GM06990 (cell line): Measurements from ENCODE around the gene ALKBH2.

Source experiments
- DNase-seq: peaks from one replicate; pipeline ENCODE4 v3.0.0-alpha.2; 2011; ENCODE audit not compliant: insufficient read length; ENCODE audit errors: extremely low read depth
- H3K27me3 ChIP-seq: replicated peaks from 2 replicates; pipeline ENCODE4 v1.6.0; 2011; ENCODE audit warnings: low read length; ENCODE audit not compliant: control insufficient read depth, insufficient read depth
- H3K36me3 ChIP-seq: 2 replicates; pipeline ENCODE4 v1.5.1; 2011; ENCODE audit warnings: low read length; ENCODE audit not compliant: control insufficient read depth, insufficient read depth
- H3K4me3 ChIP-seq: replicated peaks from 2 replicates; pipeline ENCODE4 v1.5.1; 2011; ENCODE audit warnings: low read depth, mild to moderate bottlenecking, control low read depth, low read length
- TF ChIP-seq, protein P1 (sequence below): IDR thresholded peaks from 2 replicates; pipeline ENCODE4 v1.5.1; 2011; ENCODE audit warnings: low read length, control low read depth, mild to moderate bottlenecking, inconsistent platforms; ENCODE audit not compliant: insufficient read depth, poor library complexity, severe bottlenecking

Gene ALKBH2

GRCh38 chr12:109097140-109097434 lies 3.8 kb upstream of the ALKBH2 start:
- TF ChIP-seq, protein P1, sequence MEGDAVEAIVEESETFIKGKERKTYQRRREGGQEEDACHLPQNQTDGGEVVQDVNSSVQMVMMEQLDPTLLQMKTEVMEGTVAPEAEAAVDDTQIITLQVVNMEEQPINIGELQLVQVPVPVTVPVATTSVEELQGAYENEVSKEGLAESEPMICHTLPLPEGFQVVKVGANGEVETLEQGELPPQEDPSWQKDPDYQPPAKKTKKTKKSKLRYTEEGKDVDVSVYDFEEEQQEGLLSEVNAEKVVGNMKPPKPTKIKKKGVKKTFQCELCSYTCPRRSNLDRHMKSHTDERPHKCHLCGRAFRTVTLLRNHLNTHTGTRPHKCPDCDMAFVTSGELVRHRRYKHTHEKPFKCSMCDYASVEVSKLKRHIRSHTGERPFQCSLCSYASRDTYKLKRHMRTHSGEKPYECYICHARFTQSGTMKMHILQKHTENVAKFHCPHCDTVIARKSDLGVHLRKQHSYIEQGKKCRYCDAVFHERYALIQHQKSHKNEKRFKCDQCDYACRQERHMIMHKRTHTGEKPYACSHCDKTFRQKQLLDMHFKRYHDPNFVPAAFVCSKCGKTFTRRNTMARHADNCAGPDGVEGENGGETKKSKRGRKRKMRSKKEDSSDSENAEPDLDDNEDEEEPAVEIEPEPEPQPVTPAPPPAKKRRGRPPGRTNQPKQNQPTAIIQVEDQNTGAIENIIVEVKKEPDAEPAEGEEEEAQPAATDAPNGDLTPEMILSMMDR, result no peak
- no peak for DNase-seq
- Histone ChIP-seq H3K36me3 (peaks cover 5% of the 10 kb centered on the region), H3K27me3 (no peaks in the 10 kb centered on the region), H3K4me3 (peak overlapping the region; percentile 71)

DNA sequence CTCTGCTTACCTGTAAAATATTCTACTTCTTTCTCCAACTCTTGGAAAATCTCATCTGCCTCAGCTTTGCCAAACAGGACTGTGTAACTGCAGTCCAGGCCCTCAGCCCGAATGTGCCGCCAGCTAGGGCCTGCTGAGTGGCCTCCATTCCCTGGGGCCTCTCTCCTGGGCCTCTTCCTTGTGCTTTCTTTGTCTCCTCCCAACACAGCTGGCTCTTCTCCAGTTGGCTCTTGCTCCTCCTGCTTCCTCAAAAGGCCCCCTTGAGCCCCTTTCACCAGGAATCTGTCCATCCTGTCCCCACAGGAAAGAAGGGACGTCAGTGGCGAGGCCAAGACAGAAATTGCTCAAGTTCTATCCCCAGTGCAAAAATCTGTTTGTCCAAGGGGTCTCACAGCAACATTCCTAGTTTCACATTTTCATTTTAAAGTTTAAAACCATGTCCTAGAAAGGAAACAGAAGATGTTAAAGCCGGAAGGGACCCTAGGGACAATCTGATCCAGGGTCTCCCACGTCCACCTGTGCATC lies 713 bp downstream of the ALKBH2 start:
- Histone ChIP-seq H3K27me3 (no peaks in the 10 kb centered on the region), H3K4me3 (peak overlapping the region; percentile 68), H3K36me3 (peaks cover 7% of the 10 kb centered on the region)
- no peak for DNase-seq
- TF ChIP-seq, protein P1, result no peak

DNA sequence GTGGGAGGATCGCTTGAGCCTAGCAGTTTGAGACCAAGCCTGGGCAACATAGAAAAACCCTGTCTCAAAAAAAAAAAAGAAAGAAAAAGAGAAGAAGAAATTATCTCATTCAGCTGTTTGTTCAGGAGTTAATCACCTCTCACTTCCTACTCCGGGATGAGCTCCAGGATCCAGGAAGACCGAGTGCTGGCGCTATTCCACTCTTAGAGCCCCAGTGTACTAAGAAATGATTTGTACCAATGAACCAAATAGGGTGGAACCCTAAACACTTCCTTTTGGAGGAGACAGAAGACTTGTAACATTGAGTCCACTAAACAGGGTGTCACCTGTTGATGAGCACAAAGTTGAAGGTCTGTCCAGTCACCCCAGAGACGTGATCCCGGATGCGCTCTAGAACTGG lies 3.6 kb downstream of the ALKBH2 start:
- TF ChIP-seq, protein P1, result no peak
- Histone ChIP-seq H3K36me3 (peaks cover 15% of the 10 kb centered on the region), H3K27me3 (no peaks in the 10 kb centered on the region), H3K4me3 (no peak overlapping the region)
- no peak for DNase-seq

DNA sequence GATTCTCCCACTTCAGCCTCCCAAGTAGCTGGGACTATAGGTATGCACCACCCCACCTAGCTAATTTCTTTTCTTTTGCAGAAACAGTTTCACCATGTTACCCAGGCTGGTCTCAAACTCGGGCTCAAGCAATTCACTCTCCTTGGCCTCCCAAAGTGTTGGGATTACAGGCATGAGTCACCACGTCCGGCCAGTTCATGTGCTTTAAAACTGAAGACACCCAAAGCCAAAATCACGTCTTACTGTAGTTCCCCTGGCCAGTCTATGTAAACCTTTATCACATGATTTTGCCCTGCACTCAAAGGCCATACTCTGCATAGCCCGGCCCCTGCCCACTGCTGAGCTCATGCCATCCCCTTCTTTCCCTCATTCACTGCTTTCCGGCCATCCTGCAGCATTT lies 4.5 kb downstream of the ALKBH2 start:
- TF ChIP-seq, protein P1, result no peak
- peaks cover 15% of the 10 kb centered on the region for H3K36me3 ChIP-seq
- no peak for DNase-seq
- no peaks in the 10 kb centered on the region for H3K27me3 ChIP-seq
- no peak overlapping the region for H3K4me3 ChIP-seq

- H3K36me3 ChIP-seq, result peaks cover 15% of the 10 kb centered on the region
- DNase-seq, result no peak
- TF ChIP-seq, protein P1, result no peak
These were observed 6.0 kb downstream of the ALKBH2 start for GRCh38 chr12:109087250-109087649.

GRCh38 chr12:109085590-109085989 lies 7.7 kb downstream of the ALKBH2 start:
- Histone ChIP-seq H3K36me3 (peaks cover 15% of the 10 kb centered on the region), H3K4me3 (no peak overlapping the region), H3K27me3 (no peaks in the 10 kb centered on the region)
- TF ChIP-seq, protein P1, result no peak
- no peak for DNase-seq

More at GRCh38 chr12:109087250-109087649, 6.0 kb downstream of the ALKBH2 start:
- H3K27me3 ChIP-seq, result no peaks in the 10 kb centered on the region
- H3K4me3 ChIP-seq, result no peak overlapping the region
